ENCODE measurements around the gene ANKRD13B. TPM values are rescaled to one million over a fixed set of nuclear protein-coding genes. Genes with fewer than 3 reads are reported as not detected.

Gene ANKRD13B
- polyA plus RNA-seq, 2 of the 4 experiments (the other 2 are of a cell fraction): 4.5 to 17.8 TPM

GRCh38 chr17:29593591-29594518 lies 923 bp downstream of the ANKRD13B start:
- CTCF ChIA-PET: interaction anchor here (0.6 to 11.5 kb wide), 10 partner anchors 8 to 511 kb away, joined by 3 to 474 read pairs (median 4); partner anchors contain the start of genes ABHD15 and TP53I13
- POLR2A ChIA-PET: interaction anchor here (0.5 to 3.0 kb wide), 4 partner anchors 17 to 234 kb away, joined by 3 to 15 read pairs (median 5); no protein-coding TSS in a partner anchor
- no peak for FAIRE-seq
- TF ChIP-seq NPAS2 (CRISPR knock-in tag; IDR thresholded peaks at IDR 0.05; ENCODE audit: borderline replicate concordance) (no peak), ZSCAN20 (CRISPR knock-in tag; IDR thresholded peaks at IDR 0.05) (0 out of 2 replicates have a peak, but pooled peaks have one; percentile 39), FOSL2 (IDR thresholded peaks at IDR 0.05) (no peak), FOSL2 (CRISPR knock-in tag; IDR thresholded peaks at IDR 0.05) (no peak), EHF (CRISPR knock-in tag; IDR thresholded peaks at IDR 0.05) (peak; percentile 79), PHF8 (IDR thresholded peaks at IDR 0.05; ENCODE audit: borderline replicate concordance, low read depth) (peak; percentile 22; the same call in 1 of the 2 replicates), KDM1A (IDR thresholded peaks at IDR 0.05; ENCODE audit: low read depth) (no peak), RFX5 (IDR thresholded peaks at IDR 0.05) (no peak), EP300 (IDR thresholded peaks at IDR 0.05) (no peak), MAX (IDR thresholded peaks at IDR 0.05) (peak; percentile 36), RAD21 (conservative IDR thresholded peaks at IDR 0.05 in 1 of 2, IDR thresholded peaks at IDR 0.05 in 1 of 2) (peak; percentile 63), JUN (IDR thresholded peaks at IDR 0.05) (no peak), ELK1 (IDR thresholded peaks at IDR 0.05; ENCODE audit: low read depth, low read length) (no peak), SREBF2 (IDR thresholded peaks at IDR 0.05) (no peak), CBX2 (IDR thresholded peaks at IDR 0.05; ENCODE audit: borderline replicate concordance, low read depth) (no peak), NFE2L2 (conservative IDR thresholded peaks at IDR 0.05; ENCODE audit: low read length) (no peak), MAZ (IDR thresholded peaks at IDR 0.05; ENCODE audit: borderline replicate concordance, low read depth, low read length) (no peak; the same call in 1 of the 2 replicates), TP53 (CRISPR knock-in tag; IDR thresholded peaks at IDR 0.05) (no peak), CTCF (IDR thresholded peaks at IDR 0.05) (peak; percentile 52), RARB (CRISPR knock-in tag; IDR thresholded peaks at IDR 0.05) (no peak), PBX3 (IDR thresholded peaks at IDR 0.05) (no peak), E2F6 (IDR thresholded peaks at IDR 0.05; ENCODE audit: borderline replicate concordance, low read depth) (no peak), ATOH8 (CRISPR knock-in tag; IDR thresholded peaks at IDR 0.05; ENCODE audit: low read depth) (0 out of 2 replicates have a peak, but pooled peaks have one; percentile 73), EHMT2 (IDR thresholded peaks at IDR 0.05; ENCODE audit: low read depth) (peak; percentile 99), USF2 (IDR thresholded peaks at IDR 0.05) (no peak; the same call in 1 of the 2 replicates), POLR2AphosphoS2 (conservative IDR thresholded peaks at IDR 0.05; ENCODE audit: low read length) (no peak), HOXA7 (CRISPR knock-in tag; IDR thresholded peaks at IDR 0.05) (no peak), BCL3 (IDR thresholded peaks at IDR 0.05) (no peak), FOXS1 (CRISPR knock-in tag; IDR thresholded peaks at IDR 0.05) (0 out of 2 replicates have a peak, but pooled peaks have one; percentile 53), RCOR1 (IDR thresholded peaks at IDR 0.05; ENCODE audit: low read depth, low read length) (no peak), HOXB13 (CRISPR knock-in tag; IDR thresholded peaks at IDR 0.05; ENCODE audit: low read depth) (peak; percentile 77; the same call in 1 of the 2 replicates)

More at GRCh38 chr17:29593591-29594518, 923 bp downstream of the ANKRD13B start:
- 0 out of 6 replicates have a peak, but pooled peaks of 1 of the 2 experiments have one; percentile 3 for ATAC-seq
- peak overlapping the region; percentile 95 to 96 for H3K27ac ChIP-seq
- WGBS (ENCODE audit: missing lambda C conversion rate): 4% methylated on average over 42 of the region's 64 CpGs
- H3K4me1 ChIP-seq: peaks cover 38% of the 10 kb centered on the region
- peak overlapping the region; percentile 95 for H3K4me2 ChIP-seq
- H3K4me3 ChIP-seq: peak overlapping the region; percentile 82
- peak in 1 of 2 experiments; percentile 57 for DNase-seq (ENCODE audit: low read depth in 1 of 2, low spot score in 1 of 2)
- H3K9me3 ChIP-seq: no peaks in the 10 kb centered on the region
